Activated T-helper 1 cell treated with Interleukin-2 at 50 U/mL for 16 hours (primary cell): ENCODE data around the gene TMEM94.
"Not testable (repeated sequence)": the region's sequence is repeated elsewhere in the genome, so short reads cannot be mapped to it uniquely, and the experiment has no call there.

Experiments
- DNase-seq: peaks from one replicate; pipeline ENCODE4 v3.0.0-alpha.2; 2020; ENCODE audit warnings: low read depth

TMEM94 gene

DNA sequence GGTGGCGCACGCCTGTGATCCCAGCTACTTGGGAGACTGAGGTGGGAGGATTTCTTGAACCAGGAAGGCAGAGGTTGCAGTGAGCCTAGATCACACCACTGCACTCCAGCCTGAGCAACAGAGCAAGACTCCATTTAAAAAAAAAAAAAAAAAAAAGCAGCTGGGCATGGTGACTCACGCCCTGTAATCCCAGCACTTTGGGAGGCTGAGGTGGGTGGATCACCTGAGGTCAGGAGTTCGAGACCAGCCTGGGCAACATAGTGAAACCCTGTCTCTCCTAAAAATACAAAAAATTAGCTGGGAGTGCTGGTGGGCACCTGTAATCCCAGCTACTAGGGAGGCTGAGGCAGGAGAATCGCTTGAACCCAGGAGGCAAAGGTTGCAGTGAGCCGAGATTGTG is 10.5 kb upstream of the TMEM94 start:
- not testable (repeated sequence) for DNase-seq

DNA sequence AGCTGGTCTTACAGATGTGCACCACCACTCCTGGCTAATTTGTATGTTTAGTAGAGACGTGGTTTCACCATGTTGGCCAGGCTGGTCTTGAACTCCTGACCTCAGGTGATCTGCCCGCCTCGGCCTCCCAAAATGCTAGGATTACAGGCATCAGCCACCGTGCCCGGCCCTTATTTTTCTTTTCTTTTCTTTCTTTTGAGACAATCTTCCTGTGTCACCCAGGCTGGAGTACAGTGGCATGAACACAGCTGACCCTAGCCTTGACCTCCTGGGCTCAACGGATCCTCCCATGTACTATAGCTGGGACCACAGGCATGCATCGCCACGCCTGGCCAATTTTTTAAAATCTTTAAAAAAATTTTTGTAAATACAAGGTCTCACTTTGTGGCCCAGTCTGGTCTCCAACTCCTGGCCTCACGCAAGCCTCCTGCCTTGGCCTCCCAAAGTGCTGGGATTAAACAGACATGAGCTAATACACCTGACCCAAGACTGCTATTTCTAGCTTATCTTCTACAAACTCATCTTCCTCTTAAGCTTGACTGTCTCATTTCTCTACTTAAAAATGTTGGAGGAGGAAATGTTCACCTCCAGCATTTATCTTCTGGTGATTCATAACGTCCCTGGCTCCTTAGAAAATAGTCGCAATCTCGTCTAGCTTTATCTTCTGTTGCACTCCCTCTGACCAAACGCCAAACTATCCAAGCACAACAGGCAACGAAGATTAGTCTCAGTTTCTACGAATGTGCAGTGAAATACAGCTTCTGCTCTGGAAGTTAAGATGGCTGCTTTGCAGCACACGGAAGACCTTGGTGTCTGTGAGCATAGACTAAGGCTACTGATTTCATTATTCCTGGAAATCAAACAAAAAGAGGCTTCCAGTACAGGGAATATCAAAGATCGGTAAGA is 8.2 kb upstream of the TMEM94 start:
- DNase-seq: no peak

DNA sequence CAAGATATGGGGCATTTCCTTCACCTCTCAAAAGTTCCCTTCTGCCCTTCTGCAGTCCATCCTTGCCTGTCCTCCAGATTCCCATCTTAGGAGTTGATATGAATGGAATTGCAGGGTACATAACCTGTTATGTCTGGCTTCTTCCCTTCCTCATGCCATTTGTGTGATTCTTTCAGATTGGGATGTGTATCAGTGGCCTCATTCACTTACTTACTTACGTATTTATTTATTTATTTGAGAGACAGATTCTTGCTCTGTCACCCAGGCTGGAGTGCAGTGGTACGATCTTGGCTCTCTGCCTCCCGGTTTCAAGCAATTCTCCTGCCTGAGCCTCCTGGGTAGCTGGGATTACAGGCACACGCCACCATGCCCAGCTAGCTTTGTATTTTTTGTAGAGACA is 6.2 kb upstream of the TMEM94 start:
- DNase-seq: no peak

DNA sequence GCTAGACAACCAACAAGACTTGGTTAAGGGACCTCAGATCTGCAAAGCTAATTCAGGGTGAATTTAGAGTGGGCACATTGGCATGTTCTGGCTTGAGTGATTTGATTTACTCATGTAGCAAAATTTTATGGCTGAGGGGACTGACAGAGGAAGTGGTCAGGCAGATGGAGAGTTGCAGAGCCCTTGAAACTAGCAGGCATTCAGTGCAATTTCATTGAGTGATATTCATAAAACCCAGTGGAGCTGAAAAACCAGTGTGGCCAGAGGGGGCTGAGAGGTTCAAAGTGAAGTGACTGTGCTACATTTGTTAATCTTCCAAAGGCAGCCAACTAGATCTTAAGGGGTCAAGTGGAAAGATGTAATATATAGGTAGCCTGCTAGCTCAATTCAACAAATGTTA is 2.2 kb upstream of the TMEM94 start:
- DNase-seq: no peak

DNA sequence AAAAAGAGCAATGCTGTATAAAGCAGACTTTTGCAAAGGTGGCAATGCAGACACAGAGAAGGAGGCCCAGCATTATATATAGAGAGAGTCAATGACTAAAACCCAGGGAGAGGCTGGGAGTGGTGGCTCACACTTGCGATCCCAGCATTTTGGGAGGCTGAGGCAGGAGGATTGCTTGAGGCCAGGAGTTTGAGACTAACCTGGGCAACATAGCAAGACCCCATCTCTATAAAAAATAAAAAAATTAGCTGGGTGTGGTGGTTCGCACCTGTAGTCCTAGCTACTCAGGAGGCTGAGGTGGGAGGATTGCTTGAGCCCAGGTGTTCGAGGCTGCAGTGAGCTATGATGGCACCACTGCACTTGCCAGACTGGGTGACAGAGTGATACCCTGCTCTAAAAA is 1.8 kb upstream of the TMEM94 start:
- DNase-seq: not testable (repeated sequence)

DNA sequence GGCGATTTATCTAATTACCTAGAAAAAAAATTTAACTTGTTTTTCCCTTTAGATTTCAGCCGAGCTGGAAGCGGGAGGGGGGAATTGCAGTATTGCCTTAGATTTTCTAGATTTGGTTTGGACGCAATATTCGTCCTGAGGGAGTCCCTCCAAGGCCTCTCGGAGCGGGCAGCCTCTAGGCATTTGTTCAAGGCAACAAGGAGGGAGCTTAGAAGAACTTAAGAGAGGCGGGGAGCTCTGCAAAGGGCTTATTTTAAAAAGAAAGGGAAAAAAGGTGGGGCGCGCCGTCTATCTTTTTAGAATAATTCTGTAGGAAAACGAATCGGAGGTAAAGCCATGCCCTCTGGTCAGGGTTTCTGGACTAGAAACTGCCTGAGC is 407 bp upstream of the TMEM94 start:
- DNase-seq: no peak

DNA sequence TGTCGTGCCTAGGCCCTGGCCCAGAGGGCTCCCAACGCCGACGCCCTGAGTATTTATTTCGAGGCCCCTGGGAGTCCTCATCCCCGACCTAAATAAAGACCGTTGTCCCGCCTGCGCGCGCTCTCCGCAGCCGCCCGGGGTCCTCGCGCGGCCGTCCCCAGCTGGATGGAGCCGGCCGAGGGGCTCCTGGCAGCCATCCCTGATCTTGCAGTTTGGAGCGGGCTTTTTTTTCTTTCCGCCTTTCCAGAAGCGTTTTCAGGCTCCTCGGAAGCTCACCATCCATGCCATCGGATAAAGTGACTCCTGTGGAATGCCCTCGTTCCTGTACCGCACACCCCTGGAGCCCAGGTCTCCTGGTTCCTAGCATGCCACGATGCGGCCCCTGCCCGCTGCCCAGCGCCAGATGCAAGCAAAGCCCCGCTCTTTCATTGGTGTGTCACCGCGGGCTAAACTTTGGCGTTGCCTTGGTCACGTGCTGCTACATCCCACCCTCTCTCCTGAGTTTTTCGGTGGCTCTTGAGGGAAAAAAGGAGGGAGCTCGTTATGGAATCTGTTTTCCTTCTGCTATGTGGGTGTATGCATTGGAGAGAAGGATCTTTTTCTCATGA is 716 bp downstream of the TMEM94 start:
- DNase-seq: no peak

DNA sequence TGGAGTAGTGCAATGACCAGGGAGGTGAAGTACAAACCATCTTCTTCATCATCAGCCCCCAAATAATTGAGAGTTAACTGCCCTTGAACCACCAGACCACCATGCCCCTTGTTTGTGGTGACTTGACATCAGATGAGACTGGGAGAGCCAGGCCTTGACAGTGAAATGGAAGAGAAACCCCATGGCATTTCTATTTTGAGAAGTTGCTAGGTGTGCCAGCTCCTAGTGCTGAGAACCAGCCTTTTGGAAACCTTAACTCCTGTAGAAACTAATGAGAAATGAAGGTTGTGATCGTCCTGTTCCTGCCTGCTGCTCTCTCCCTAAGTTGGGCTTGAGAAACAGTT is 2.8 kb downstream of the TMEM94 start:
- no peak for DNase-seq

DNA sequence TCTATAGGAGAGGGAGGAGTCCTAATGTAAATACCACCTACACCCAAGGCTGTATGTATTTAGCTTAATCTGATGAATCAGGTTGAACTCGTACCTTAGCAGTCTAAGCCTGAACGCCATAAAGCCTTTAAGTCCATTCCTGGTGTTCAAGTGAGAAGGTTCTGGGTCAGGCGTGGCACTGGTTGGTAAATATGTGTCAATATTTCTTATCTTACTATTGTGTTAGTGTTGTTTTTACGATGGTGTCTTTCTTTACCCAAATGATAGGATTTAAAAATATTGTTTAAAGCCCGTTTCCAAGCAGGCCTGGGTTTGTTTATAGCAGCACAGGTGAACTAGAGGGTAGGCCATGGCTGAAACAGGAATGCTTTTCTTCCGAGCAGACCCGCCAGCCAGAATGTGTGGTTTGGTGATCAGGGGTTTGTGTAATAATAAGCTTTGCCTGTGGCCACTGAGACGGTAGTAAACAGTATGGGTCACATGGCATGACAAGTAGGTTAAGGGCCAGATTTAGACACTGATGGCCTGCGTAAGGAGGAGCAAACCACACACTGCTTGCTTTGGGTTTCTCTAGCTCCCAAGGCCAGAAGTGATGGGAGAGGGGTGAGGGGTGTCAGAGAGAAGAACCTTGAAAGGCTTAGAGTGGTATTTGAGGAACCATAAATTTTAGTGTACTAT is 3.3 kb downstream of the TMEM94 start:
- DNase-seq: no peak

DNA sequence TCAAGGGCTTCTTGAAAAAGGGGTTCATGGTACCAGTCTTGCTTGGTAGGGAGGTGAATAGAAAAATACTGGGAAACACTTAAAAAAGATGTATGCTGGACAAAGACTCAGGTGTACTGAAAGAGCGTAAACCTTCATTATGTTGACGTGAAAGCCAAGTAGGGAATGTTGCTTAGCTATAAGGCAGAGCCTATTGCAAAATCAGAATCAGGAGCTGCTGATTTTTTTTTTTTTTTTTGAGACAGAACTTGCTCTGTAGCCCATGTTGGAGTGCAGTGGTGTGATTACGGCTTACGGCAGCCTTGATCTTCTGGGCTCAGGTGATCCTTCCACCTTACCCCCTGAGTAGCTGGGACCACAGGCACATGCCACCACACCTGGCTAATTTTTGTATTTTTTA is 3.9 kb downstream of the TMEM94 start:
- no peak for DNase-seq

DNA sequence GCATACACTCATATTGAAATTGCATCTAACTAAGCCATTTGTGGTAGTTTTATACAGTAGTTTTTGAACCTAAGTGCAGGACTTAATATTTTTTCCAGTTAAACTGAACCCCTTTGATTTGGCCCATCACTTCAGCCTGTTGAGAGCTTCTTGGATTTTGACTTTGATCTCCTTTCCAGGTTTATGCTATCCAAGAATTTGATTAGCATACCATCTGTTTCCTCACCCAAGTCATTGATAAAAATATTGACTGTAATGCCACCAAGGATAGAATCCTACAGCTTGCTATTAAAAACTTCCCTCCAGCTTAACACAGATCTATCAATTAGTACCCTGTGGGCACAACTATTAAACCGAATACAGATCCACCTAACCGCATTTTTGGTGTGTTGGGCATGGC is 7.2 kb downstream of the TMEM94 start:
- DNase-seq: no peak

DNA sequence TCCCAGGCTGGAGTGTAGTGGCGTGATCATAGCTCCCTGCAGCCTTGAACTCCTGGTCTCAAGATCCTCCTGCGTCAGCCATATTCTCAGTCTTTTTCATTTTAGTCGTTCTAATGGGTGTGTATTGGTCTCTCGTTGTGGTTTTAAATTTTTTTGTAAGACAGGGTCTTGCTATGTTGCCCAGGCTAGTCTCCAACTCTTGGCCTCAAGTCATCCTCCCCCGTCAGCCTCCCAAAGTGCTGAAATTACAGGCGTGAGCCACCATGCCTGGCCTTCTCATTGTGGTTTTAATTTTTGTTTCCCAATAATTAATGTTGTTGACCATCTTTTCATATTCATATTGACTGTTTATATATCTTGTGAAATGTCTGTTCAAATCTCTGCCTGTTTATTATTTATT is 8.6 kb downstream of the TMEM94 start:
- DNase-seq: no peak

DNA sequence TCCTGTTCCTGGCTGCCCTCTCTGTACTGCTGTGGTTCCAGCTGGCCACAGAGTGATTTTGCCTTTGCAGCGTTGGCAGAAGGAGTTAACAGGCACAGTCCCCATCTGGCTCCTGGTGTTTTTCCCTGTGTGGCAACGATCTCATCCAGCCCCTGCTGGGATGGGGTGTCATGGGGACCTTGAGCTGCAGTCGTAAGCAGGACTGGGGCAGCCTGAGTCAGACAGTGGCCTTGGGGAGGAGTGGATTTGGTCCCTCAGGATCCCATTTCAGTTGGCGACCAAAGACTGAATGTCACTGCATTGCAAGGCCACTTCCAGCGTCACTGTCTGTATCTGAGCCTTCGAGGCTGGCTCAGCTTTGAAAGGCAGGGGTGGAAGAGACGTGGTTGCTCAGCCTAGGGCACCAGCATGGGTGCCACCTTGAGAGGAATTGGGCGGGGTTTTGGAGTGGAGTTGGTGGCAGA is 11.9 kb downstream of the TMEM94 start:
- no peak for DNase-seq

DNA sequence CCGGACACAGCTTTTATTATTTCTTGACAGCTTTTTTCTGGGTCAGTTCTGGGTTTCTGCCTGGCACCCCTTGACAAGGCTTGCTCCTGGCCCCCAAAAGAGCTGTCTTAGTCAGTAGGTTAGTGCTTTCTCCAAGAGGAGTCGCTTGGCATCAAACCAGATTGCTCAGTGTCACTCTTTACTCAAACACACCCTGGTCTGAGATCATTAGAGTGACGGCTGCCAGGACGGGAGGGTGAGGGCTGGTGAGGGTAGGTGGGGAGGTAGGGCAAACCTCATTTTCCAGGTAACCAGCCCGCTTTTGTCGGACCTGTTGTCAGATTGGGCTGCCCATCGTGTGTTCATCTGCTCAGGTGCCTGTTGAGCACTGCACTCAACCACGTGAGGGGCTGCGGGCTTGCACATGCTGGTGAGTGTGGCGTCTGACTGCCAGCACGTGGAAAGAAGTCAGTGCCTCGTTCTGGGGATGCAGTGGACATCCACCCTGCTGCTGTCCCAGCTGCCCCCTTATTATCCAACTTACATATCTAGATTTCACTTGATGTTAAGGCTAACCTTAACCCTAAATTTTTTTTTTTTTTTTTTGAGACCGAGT is 12.4 kb downstream of the TMEM94 start:
- DNase-seq: no peak

DNA sequence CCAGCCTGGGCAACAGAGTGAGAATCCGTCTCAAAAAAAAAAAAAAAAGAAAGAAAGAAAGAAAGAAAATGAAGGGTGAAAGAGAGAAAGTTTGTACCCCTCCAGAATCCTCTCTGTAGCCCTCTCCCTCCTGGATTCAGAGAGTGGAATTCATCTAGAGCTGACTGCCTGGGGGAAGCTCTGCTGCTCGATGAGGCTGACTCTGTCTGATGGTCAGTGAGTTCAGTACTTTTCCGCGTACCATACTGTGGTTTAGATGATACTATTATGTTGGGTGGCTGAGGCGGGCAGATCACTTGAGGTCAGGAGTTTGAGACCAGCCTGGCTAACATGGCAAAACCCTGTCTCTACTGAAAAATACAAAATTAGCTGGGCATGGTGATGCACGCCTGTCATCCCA is 14.8 kb downstream of the TMEM94 start:
- no peak for DNase-seq

DNA sequence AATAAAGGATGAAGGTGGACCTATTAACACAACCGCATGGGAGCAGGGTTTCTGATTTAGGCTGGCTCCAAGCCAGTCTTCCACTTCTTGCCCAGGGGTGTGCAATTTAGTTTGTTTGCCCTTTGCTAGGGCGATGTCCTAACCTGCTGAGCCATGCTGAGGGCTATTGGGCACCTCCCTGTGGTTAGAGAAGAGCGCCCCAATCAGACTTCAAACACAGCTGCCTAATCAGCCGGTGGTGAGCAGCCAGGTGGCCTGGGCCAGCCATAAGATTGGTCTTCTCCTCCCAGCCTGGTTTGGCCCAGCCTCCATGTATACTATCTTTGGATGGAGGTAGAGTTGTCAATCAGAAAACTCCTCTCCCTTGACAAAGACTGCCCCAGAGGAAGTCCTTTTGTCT is 15.7 kb downstream of the TMEM94 start:
- no peak for DNase-seq

DNA sequence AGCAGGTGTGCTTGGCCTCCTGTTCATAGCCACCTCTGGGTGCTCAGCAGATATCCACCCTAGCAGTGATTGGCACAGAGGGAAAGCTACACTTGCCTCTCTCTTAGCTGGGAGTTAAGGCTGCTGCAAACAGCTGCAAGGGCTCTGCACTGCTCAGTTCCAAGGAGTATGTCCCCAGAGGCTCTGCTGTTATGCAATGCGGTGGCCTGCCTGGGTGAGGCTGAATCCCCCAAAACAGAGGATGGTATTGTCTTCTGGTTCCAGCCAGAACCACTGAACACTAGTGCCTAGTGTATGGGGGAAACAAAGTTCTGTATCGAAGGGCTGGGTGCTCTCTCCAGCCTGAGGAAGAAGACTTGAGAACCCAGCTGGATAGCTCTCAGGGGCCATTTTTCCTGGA is 16.8 kb downstream of the TMEM94 start:
- DNase-seq: no peak

DNA sequence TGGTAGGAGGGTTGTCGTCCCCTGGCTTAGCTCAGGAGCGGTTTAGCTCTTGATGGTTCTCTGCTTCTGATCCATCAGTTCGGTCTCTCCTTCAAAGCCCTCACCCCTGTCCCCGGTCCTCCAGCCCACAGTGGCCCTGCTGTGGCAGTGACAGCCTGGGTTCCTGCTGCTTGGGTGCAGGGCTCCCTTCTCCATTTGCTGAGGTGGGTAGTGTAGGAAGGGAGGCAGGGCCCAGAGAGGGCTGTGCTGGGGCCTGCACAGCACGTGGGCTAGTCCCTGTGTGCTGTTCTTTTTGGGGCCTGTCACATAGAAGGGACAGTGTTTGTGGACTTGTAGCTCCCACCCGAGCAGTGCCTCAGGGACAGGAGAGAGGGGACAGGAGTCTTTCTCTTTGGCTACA is 18.3 kb downstream of the TMEM94 start:
- no peak for DNase-seq

DNA sequence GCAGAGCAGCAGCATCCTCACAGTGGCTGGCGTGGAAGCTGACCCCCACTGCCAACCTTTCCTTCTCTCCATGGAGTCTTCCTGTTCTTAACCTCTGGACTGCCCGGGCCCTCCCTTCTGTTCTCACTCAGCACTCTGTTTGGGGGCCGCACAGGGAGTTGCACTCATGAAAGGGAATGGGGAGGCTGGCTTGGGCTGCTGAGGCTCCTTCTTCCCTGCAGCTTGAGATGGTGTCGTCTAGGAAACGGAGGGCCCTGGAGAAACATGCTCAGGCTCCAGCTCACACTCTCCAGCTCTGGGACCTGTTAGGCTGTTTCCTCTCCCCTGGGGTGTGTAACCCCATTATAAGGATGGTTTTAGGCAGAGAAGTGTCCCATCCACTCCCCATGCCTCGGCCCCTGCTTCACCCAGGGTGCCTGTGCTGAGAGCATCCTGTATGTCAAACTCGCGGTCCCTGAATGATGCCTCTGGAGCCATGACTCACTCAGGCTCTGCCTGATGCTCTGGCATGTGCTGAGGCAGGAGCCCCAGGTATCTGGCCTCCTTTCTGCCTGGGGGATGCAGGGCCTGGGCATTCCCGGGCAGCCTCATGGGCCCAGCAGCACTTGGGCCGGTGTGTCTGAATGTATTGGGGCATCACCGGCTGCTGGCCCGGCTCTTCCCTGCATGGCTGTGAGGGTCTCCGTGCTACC is 18.9 kb downstream of the TMEM94 start:
- DNase-seq: no peak

DNA sequence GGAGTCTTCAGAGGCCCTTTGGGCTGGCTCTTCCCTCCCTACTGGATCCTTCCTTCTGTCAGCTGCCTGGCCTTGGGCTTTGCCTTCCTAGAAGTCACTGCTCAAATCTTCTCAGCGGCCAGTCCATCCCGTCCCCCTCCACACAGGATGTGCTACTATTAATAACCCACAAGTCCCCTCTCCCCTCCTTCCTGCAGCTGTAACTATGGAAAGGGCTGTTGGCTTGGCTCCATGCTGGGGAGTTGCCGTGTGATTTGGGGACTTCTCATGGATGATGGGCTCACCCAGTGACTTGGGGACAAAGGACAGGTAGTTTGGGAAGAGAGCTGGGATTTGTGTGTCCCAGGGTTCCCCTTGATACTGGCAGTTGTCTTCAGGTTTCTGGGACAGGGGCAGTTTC is 19.4 kb downstream of the TMEM94 start:
- DNase-seq: no peak

DNA sequence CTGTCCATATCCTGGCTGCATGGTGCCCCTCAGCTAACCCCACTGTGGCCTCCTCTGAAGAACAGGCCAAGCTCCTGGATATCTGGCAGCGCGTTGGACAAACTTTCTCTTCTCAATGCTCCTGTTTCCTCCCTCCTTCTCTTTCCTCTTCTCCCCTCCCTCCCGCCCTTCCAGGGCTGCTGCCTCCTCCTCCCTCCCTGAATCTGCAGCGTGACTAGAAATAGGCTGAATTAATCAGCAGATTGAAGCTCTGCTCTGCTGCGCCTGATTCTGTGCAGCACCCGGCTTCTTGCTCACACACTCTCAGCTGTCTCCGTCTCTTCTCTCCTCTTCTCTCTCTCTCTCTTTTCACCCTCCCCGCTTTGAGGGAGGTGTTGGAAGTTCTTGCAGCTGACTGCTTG is 19.8 kb downstream of the TMEM94 start:
- DNase-seq: no peak

DNA sequence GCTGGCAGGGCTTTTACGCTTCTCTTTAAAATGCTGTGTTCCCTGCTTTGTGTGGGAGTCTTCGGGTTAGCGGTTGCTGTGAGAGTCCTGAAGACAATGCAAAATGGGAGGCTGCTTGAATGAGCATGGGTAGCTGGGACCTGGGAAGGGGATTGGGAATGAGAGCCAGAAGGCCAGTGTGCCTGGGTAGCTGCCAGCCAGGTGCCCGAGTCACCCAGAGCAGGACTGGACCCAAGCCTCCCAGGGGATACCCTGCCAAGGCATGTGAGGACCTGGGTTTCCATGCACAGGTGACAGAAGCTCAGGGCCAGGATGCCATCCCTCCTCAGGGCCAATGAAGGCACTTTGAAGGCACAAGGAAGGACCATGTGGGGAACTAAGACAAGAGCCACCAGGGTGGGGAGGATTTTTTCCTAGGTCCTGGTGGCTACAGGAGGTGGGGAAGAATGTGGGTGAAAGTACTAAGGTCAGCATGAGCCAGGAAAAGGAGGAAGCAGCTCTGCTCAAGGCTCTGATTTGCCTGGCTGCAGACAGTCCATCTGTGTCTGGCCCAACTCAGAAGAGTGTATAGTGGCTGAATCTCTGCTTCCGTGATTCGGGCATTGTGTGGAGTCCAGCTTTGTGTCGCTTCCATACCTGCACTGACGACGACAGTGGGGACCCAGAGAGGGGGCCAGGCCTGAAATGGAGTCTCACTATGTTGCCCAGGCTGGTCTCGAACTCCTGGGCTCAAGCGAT is 20.5 kb downstream of the TMEM94 start:
- DNase-seq: no peak
